ENCODE results near the gene ZBTB38. TPM values are rescaled to one million over a fixed set of nuclear protein-coding genes. Genes with fewer than 3 reads are reported as not detected.
A peak's percentile ranks its signal among the peaks of the same experiment; 100 is the strongest.

Gene ZBTB38
- total and polyA plus RNA-seq, 2 donors (not counting 1 experiment from before 2014, with no cell fraction given): 96.0 to 191 TPM

DNA sequence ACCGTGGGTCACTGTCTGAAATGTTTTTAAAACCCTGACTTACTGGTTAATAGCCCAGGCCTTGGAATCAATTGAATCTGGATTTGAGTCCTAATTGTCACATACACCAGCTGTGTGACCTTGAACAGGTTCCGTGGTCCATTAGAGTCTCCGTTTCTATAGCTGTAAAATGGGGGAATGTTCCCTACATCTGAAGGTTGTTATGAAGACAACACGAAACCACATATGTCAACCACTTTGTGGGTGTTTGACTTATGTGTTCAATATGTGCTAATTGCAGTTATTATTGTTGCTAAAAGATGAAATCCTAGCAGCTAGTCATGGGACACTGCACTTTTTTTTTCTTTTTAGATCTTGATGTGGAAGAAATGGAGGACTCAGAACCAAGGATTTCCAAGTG, 35.3 kb downstream of the ZBTB38 start:
- no peaks in the 10 kb centered on the region for H4K20me1 ChIP-seq (ENCODE audit: control insufficient read depth, extremely low read depth, insufficient read depth, low read length)
- TF ChIP-seq EZH2 (IDR thresholded peaks at IDR 0.05; ENCODE audit: low read length, missing control alignments): no peak
- TF ChIP-seq CTCF (conservative IDR thresholded peaks at IDR 0.05 in 1 of 2, IDR thresholded peaks at IDR 0.05 in 1 of 2; ENCODE audit: low read depth in 1 of 2, low read length in 2 of 2): no peak
- peak overlapping the region; percentile 92 for H3K27ac ChIP-seq (ENCODE audit: insufficient read depth, low read length)
- peaks cover 45% of the 10 kb centered on the region for H3K4me1 ChIP-seq (ENCODE audit: control insufficient read depth, extremely low read depth, insufficient read depth, low read length)
- H2AFZ ChIP-seq (ENCODE audit: low read length): no peak overlapping the region
- no peaks in the 10 kb centered on the region for H3K9me3 ChIP-seq (ENCODE audit: control insufficient read depth, insufficient read depth, low read depth, low read length)
- H3K4me3 ChIP-seq (replicated peaks in 1 of 4; ENCODE audit: control extremely low read depth in 1 of 4, insufficient read depth in 1 of 4, low read depth in 3 of 4, low read length in 4 of 4): peak overlapping the region; percentile 63 to 73 (median 68)
- H3K79me2 ChIP-seq (ENCODE audit: control insufficient read depth, insufficient read depth, low read length): peaks cover 63% of the 10 kb centered on the region
- peaks cover 10% of the 10 kb centered on the region for H3K36me3 ChIP-seq (ENCODE audit: control insufficient read depth, insufficient read depth, low read length)
- no peak for DNase-seq (ENCODE audit: low read depth in 2 of 2)
- H3K27me3 ChIP-seq (ENCODE audit: control insufficient read depth, insufficient read depth, low read length): no peaks in the 10 kb centered on the region
- H3K9ac ChIP-seq (ENCODE audit: insufficient read depth, low read length): peak overlapping the region; percentile 90
- peak overlapping the region; percentile 77 for H3K4me2 ChIP-seq (ENCODE audit: extremely low read depth, insufficient read depth, low read length)

GRCh38 chr3:141405025-141405424, 36.7 kb downstream of the ZBTB38 start:
- no peaks in the 10 kb centered on the region for H4K20me1 ChIP-seq (ENCODE audit: control insufficient read depth, extremely low read depth, insufficient read depth, low read length)
- H2AFZ ChIP-seq (ENCODE audit: low read length): no peak overlapping the region
- peaks cover 10% of the 10 kb centered on the region for H3K36me3 ChIP-seq (ENCODE audit: control insufficient read depth, insufficient read depth, low read length)
- H3K4me3 ChIP-seq (replicated peaks in 1 of 4; ENCODE audit: control extremely low read depth in 1 of 4, insufficient read depth in 1 of 4, low read depth in 3 of 4, low read length in 4 of 4): peak overlapping the region in 3 of 4 experiments; percentile 1 to 70 (median 2)
- peak; percentile 48 to 78 for DNase-seq (ENCODE audit: low read depth in 2 of 2)
- H3K4me2 ChIP-seq (ENCODE audit: extremely low read depth, insufficient read depth, low read length): peak overlapping the region; percentile 77
- H3K4me1 ChIP-seq (ENCODE audit: control insufficient read depth, extremely low read depth, insufficient read depth, low read length): peaks cover 52% of the 10 kb centered on the region
- no peak for TF ChIP-seq EZH2 (IDR thresholded peaks at IDR 0.05; ENCODE audit: low read length, missing control alignments)
- TF ChIP-seq CTCF (conservative IDR thresholded peaks at IDR 0.05 in 1 of 2, IDR thresholded peaks at IDR 0.05 in 1 of 2; ENCODE audit: low read depth in 1 of 2, low read length in 2 of 2): no peak
- H3K27ac ChIP-seq (ENCODE audit: insufficient read depth, low read length): peak overlapping the region; percentile 92
- H3K79me2 ChIP-seq (ENCODE audit: control insufficient read depth, insufficient read depth, low read length): peaks cover 75% of the 10 kb centered on the region
- no peak overlapping the region for H3K9ac ChIP-seq (ENCODE audit: insufficient read depth, low read length)
- H3K9me3 ChIP-seq (ENCODE audit: control insufficient read depth, insufficient read depth, low read depth, low read length): no peaks in the 10 kb centered on the region
- H3K27me3 ChIP-seq (ENCODE audit: control insufficient read depth, insufficient read depth, low read length): no peaks in the 10 kb centered on the region

DNA sequence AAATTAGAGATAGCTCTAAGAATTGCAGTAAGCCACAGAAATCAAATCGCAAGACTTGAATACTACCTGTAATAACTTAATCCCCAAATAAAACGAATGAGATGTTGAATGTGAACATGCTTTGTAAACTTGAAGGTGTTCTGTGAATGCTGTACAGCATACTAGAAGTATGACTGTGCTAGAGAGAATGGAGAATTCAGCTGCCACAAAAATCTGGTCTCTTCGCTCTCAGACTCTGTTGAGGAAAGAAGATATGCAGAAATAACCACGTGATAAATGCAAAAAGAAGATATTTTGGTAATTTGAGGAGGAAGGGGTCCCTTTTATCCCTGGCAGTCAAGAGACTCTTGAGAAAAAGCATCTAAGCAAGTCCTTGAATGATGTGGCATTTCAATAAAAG, 37.3 kb downstream of the ZBTB38 start:
- Histone ChIP-seq H3K27me3 (ENCODE audit: control insufficient read depth, insufficient read depth, low read length) (no peaks in the 10 kb centered on the region), H3K9ac (ENCODE audit: insufficient read depth, low read length) (peak overlapping the region; percentile 35), H3K36me3 (ENCODE audit: control insufficient read depth, insufficient read depth, low read length) (peaks cover 10% of the 10 kb centered on the region), H3K27ac (ENCODE audit: insufficient read depth, low read length) (peak overlapping the region; percentile 92), H3K9me3 (ENCODE audit: control insufficient read depth, insufficient read depth, low read depth, low read length) (no peaks in the 10 kb centered on the region), H3K79me2 (ENCODE audit: control insufficient read depth, insufficient read depth, low read length) (peaks cover 79% of the 10 kb centered on the region), H3K4me3 (replicated peaks in 1 of 4; ENCODE audit: control extremely low read depth in 1 of 4, insufficient read depth in 1 of 4, low read depth in 3 of 4, low read length in 4 of 4) (peak overlapping the region in 1 of 4 experiments; percentile 70), H3K4me2 (ENCODE audit: extremely low read depth, insufficient read depth, low read length) (peak overlapping the region; percentile 29), H3K4me1 (ENCODE audit: control insufficient read depth, extremely low read depth, insufficient read depth, low read length) (peaks cover 53% of the 10 kb centered on the region), H4K20me1 (ENCODE audit: control insufficient read depth, extremely low read depth, insufficient read depth, low read length) (no peaks in the 10 kb centered on the region), H2AFZ (ENCODE audit: low read length) (no peak overlapping the region)
- TF ChIP-seq EZH2 (IDR thresholded peaks at IDR 0.05; ENCODE audit: low read length, missing control alignments): no peak
- TF ChIP-seq CTCF (conservative IDR thresholded peaks at IDR 0.05 in 1 of 2, IDR thresholded peaks at IDR 0.05 in 1 of 2; ENCODE audit: low read depth in 1 of 2, low read length in 2 of 2): no peak
- peak; percentile 39 to 88 for DNase-seq (ENCODE audit: low read depth in 2 of 2)
